Skin of body (tissue), 2 donors: ENCODE measurements around the gene P2RX3. TPM values are rescaled to one million over a fixed set of nuclear protein-coding genes. Genes with fewer than 3 reads are reported as not detected.
"Not testable (repeated sequence)": the region's sequence is repeated elsewhere in the genome, so short reads cannot be mapped to it uniquely, and the experiment has no call there.

Experiments used
- DNase-seq: peaks from one replicate; lab custom pipeline; 2025; lab: John Stamatoyannopoulos, UW
- total RNA-seq: library from RNA; depleted of rRNA; stranded (reverse); fragments of >200 nt; gene quantifications from one replicate; pipeline ENCODE4 v1.2.3, GENCODE V29; 2014

P2RX3 gene
- total RNA-seq, 1 donor from 2014 or later: 0.30 TPM

DNA sequence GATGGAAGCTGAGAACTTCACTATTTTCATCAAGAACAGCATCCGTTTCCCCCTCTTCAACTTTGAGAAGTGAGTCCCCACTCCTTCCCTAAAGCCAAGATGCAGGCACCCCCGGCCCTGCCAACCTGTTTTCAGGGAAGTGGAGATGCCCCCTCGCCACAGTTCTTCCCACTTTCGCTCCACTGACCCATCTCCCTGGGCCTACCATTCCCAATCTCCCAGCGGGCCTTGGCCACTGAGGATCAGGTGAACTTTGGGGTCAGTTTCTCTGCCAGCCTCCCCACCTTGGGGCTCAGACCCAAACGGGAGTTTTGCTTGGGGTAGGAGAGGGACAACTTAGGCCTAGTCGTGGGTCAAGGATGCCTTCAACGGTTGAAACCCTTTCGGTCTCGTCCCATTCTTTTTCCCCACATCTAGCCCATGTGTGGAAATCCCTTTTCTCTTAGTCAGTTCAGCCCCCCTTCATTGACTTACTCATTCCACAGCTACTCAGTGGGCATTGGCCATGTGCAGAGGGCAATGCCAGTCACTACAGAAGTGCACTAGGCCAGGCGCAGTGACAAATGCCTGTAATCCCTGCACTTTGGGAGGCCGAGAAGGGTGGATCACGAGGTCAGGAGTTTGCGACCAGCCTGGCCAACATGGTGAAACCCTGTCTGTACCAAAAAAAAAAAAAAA, 10.6 kb downstream of the P2RX3 start:
- no peak for DNase-seq

DNA sequence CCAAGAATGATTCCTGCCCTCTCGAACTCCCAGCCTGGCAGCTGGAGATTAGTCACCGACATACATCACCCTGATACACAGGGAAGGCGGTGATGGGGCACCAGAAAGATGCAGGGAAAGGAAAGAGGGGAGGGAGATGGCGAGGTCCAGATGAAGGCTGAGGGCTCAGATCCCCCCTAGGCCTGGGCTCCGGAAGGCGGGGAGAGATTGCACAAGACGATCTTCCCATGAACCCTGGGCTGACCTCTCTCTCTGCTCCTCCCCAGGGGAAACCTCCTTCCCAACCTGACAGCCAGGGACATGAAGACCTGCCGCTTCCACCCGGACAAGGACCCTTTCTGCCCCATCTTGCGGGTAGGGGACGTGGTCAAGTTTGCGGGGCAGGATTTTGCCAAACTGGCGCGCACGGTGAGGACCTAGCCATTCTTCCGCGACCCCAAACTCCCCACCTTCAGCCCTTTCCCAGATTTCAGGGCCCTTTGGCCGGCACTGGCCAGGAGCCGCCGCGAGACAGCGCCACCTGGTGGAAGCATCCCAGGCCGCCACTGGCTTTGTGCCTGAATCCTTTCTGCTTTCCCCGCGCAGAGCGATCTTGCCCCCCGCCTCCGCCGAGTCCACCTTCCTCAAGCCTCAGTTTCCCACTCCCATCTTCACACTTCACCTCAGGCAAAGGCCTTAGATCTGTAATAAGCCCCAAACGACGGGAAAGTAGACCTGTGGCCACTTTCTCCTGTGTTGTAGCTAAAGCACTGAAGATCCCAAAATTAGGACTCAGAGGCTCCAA, 11.5 kb downstream of the P2RX3 start:
- DNase-seq: no peak

DNA sequence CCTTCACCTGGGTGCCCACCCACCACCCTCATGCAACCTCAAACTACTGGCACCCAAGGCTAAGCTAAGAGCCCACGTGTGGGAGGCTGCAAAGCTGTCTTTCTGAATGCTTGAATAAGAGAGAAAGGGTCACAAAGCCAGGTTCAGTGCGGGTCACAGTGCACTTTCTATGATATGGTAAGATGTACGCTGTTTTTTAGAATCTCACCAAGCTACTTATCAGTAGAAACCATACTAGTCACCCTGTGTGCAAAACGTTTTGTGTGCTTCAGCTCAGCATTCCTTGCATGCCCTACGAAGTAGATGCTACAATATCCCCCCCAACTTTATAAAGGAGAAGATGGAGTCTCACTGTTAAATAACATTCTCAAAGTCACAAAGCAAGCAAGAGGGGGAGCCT, 14.9 kb downstream of the P2RX3 start:
- no peak for DNase-seq

DNA sequence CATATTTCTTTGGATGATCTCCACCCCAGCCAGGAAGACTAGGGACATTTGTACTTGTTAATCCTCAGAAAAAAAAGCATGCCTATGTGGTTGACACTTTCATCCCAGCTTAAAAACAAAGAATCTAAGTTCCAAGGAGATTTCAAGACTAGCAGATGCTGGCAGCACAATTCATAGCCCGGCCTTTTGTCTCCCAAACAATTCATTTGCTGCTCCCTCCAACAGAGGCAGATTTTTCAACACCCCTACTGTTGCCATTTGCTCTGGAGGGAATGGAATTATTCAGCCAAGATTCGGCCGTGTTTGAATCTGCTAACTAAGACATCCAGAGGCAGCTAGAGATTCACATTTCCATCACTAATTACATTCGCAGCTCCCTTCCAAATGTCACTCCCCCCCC, 15.3 kb downstream of the P2RX3 start:
- no peak for DNase-seq

DNA sequence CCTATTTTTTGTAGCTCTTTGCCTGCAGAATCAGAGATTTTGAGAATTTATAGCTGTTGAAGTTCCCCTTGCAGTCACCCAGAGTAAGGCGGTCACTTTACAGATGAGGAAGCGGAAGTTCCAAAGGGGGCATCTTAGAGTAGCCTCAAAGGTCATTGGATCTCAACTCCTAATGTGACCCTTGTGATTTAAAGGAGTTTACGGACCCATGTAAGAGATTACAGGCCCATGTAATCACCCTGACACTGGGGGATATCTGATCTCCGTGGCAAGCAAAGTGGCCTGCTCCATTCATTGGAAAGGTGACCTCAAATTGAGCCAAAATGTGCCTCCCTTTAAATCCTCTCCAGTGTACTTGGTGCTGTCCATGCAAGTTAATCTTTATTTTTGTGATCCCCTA, 15.7 kb downstream of the P2RX3 start:
- no peak for DNase-seq

DNA sequence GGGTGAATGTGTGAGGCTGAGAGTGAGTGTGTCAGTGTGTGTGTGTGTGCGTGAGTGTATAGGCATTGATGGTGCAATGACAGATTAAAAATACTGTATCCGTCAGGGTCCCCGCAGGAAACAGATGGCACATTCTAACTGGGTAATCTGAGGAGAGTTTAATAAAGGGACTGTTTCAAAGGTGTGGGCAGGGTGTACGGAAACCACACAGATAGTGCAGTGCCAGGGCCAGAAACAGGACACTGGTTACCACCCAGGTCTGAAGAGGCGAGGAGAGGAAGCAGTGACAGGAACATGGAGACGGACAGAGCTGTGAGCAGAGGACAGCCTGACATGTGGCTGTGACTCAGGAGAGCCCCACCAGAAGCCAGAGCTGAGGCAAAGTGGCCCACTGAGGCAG, 16.5 kb downstream of the P2RX3 start:
- no peak for DNase-seq

DNA sequence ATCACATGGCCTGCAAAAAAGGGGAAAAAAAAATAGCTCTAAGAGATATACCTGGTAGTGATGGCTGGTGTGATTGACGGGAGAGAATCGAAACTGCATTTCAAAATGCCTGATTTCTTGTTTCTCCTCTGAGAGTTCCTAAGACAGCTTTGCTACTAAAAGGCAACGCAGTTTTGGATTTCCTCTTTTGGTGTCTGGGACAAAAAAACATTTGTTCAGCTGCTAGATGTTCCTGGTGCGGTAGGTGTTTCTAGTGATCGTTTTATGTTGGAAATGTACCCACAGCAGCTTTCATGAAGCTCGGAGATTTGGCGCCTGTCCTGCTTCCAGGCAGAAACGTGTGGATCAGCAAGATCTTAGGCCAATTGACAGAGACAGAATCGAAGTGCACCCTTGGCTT, 18.1 kb downstream of the P2RX3 start:
- no peak for DNase-seq

DNA sequence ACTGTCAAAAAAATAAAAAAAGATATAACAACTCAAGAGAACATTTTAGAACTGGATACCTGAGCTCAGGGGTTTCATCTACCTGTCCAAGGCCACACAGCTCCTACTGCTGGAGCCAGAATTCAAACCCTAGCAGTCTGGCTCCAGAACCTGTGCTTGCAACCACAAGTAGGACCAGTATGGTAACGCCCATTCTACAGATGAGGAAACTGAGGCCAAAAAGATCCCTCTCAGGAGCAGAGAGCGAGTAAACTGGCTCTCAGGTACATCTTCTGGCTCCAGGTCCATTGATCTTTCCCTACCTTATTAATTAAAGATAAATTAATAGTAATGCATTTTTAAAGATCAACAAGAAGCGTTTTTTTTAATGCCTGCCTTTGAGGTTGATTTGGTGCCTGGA, 19.2 kb downstream of the P2RX3 start:
- DNase-seq: no peak

DNA sequence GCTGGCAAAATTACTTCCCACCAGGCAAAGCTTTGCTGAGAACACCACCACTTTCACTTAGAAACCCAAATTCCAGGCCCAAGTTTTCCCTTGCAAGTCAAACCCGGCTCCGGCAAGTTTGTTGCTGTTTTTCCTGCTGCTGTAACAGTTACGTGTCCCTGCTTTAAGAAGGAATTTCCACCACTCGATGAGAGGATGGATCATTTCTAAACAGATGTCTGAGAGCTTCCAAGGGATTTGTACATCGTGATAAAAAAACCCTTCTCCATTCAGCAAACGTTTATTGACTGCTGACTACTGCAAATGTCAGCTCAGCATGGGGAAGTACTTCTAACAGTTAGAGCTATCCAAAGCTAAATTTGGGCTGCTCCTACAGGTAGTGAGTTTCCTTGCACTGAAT, 19.7 kb downstream of the P2RX3 start:
- DNase-seq: peak; percentile 69

DNA sequence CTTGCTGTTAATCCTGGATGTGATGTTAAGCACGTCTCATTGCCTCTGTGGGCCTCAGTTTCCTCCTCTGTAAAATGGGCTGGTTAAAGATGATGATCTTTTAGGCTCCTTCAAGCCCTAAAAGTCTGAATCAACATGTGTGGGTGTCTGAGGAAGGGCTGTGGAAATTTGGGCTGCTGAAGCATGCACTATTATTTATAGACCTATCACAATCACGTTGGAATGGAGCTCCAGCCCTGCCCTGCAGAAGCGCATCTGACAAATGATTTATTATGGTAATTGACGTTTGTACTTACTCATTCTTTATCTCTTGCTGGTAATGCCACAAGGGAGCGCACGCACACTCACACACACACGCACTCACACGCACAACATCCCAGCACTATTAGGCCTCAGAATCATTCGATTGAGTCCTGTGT, 20.4 kb downstream of the P2RX3 start:
- DNase-seq: peak; percentile 25

DNA sequence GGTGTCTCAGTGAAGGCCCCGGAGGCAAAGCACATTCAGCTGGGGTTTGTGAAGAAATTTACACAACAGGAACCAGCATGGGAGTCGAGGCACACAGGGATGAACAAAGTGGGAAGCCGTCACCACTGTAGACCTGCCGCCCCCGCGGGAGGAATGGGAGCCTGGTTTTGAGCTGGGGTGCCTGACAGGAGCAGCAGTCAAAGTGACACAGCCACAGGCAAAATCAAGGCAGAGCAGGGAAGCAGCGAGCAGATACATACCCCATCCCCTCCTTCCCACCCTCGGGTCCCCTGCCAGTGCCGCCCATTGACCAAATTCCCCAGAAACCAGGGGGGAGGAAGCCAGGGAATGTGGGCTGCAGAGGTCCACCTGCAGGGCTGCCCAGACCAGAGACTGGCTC, 20.8 kb downstream of the P2RX3 start:
- DNase-seq: no peak

DNA sequence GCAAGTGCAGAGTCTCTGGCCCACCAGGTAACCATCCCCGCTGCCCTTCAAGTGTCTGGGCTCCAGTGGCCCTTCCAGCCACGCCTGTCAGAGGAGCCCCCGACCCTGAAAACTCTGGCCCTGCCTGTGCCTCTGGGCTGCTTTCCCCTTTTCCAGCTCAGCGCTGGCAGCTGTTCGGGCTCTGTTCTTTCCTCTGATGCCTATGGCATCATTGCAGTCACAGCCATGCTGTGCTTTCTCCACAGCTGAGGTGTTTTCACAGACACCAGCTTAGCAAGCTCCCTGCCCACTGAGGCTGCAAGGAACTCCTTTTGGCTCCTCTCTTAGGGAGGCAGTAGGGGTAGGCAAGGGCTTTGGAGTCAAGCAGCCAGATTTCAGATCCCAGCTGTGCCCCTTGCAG, 21.2 kb downstream of the P2RX3 start:
- no peak for DNase-seq

DNA sequence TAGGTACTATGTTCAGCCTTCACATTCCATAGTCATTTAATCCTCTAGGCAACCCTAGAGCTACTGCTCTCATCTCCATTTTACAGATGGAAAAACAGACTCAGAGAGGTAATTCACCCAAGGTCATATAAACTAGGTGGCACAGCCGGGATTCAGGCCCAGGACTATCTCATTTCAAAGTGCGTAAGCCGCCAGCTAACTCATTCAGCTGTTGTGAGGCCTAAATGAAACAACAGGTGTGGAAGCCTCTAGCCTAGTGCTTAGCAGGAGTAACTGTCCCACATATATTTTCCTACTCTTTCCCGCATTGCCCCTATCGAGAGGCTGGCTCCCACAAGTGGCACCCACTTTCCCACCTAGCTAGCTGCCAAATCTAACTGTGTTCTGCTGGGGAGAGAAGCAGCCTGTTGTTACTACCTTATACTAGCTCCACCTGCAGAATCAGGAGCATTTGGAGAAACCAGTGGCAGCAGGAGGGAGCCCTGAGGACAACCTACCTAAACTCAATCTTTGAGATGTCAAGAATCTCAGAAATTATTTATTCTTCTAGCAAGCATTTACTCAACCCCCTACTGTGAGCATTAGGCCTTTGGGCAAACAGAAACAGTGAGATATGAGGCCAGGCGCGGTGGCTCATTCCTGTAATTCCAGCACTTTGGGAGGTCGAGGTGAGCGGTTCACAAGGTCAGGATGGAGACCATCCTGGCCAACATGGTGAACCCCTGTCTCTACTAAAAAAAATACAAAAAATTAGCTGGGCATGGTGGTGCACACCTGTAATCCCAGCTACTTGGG, 21.9 kb downstream of the P2RX3 start:
- no peak for DNase-seq

DNA sequence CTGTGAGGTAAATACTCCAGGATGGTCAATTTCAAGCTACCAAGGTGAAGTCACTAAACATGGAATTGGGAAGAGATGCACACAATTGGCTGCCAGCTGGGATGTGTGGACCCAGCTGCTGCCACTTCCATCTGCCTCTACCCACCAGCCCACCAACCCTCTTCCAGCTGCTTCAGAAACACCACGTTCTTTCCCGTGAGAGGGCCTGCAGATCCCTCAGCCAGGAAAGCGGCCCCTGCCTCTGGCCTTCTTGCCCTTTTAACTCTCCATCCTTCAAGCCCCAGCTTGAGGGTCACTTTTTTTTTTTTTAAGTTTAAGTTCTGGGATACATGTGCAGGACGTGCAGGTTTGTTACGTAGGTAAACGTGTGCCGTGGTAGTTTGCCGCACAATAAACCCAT, 22.8 kb downstream of the P2RX3 start:
- DNase-seq: no peak

DNA sequence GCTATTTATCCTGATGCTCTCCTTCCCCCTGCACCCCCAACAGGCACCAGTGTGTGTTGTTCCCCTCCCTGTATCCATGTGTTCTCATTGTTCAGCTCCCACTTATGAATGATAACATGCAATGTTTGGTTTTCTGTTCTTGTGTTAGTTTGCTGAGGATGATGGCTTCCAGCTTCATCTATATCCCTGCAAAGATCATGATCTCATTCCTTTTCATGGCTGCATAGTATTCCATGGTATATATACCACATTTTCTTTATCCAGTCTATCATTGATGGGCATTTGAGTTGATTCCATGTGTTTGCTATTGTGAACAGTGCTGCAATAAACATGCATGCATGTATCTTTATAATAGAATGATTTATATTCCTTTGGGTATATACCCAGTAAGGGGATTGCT, 23.3 kb downstream of the P2RX3 start:
- DNase-seq: not testable (repeated sequence)

DNA sequence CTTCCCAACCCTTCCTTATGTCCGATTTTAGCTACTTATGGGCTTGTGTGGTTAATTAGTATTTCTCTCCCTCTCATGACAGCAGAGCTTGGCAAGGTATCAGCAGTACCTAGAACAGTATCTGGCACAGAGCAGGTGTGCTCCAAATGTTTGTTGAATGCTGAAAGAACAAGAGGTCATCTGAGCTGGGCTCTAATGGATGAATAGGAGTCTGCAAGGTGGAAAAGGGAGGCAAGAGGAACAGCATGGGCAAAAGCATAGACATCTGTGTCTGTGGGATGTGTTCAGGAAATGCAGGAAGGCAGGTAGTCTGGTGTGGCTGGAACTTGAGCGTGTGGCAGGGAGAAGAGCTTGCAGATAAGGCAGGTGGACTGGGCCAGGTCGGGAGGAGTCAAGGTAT, 23.8 kb downstream of the P2RX3 start:
- no peak for DNase-seq

DNA sequence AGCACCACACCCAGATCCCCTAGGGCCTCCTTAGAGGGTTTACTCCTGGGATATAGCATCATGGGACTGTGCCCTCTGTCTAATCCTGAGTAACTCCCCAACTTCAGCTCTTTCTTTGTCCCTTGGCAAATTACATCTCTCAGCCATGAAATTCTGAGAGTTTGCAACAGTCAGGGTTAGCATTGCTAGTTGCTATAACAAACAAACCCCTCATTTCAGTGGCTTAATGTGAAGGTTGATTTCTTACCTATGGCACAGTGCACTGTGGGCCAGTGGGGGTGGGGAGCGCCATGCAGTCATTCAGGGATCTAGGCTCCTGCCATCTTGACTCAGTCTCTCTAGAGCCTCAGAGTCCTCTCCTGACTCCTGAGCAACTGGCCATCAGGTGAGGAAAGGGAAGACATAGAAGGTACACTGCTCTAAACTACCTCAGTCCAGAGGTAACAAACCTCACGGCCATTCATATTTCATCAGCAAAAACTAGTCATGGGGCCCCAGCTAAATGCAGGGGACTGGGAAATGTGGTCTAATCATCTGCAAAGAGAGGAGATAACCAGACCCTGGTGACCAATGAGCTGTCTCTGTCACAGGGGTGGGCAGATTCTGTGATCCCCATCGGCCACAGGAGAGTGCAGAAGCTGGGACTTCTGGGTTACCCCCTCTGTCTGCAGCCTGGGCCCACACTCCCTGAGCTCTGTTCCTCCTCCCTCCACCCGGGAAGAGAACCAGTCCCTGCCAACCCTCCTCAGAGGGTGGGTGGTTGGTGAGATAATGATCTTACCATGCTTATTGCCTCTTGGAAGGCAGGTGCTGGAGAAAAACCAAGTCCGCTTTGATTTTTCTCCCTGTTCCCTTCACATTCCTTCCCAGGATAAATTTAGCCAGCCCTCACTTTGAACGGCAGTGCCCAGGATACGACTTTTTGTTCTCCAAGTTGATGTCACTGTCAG, 25.3 kb downstream of the P2RX3 start:
- no peak for DNase-seq

DNA sequence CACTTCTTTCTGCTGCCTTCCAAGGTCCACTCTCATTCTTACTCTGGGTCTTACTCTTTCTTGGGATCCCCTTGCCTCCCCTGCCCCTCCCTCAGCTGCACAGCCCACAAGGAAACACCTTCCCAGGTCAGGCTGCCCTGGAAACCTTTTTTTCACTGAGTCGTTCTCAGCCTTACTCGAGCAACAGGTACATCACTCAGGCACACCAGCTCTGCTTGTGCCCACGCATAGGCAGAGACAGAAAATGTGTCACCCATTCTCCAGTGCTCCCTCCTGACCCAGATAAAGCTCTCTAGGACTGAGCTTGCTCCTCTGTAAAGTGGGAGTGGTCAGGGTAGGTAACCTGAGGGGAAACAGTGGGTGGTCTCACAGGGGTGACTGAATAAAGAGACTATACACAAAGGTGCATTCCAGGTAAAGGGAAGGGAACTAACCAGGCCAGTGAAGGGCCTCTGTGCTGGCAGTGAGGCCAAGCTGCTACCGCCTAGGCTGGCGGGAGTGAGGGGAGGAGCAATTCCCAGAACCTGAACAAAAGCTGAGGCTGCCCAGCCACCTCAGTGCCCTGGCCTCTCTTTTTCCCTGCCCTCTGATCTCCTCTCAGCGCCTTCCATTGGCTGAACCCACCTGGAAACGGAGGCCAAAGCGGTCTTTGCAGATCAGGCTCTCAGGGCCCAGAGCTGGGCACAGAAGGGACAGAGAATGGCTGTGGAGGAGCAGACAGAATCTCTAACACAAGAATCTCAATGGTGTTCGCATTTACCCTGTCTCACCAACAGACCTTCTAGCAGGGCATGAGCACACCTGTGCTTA, 26.9 kb downstream of the P2RX3 start:
- no peak for DNase-seq

DNA sequence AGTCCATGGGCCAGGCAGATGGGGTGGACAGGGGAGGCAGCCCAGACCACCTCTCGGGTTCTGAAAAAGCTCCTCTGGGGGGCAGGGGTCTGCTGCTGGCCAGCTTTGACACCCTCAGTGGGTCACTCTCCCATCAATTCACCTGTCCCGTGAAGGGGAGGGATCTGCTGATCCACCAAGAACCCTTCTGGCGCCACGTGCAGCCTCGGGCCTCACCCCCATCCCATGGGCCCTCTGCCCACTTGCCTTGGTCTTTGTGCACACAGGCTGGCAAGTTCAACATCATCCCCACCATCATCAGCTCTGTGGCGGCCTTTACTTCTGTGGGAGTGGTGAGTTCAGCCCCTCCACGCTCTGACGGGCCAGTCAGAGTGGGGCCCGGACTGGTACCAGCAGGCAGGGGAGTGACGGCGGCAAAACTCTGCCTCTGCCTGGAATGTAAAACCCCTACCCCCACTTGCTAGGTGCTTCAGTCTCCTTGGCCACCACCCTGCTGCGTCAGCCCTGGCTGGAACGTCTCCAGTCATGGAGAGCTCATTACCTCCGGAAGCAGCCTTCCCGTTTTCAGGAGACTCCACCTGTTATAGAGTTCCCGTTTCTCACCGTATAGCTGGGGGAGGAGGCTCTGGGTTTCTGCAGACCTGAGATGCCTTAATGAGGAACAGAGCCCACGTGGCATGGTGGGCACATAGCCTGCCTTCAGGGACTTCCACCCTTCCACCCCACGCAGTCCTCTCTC, 30.1 kb downstream of the P2RX3 start:
- DNase-seq: no peak

DNA sequence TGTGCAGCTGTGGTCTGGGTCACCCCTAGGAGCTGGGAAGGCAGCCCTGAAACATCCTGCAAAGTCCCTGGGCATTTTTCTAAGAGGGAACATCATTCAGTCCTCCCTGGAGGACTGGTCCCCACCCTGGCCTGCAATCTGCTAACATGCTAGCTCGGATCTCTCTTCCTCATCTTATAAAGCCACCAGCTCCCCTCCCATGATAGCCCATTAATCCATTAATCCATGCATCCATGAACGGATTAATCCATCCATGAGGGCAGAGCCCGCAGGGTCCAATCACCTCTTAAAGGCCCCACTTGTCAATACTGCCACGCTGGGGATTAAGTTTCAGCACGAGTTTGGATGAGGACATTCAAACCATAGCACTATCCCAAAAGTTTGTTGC, 30.7 kb downstream of the P2RX3 start:
- DNase-seq: no peak
